Caki2 (cell line): ENCODE data around the gene PASK. TPM values are rescaled to one million over a fixed set of nuclear protein-coding genes. Genes with fewer than 3 reads are reported as not detected.

Experiments
- DNase-seq: peaks from one replicate; pipeline ENCODE4 v3.0.0-alpha.2; 2015; ENCODE audit warnings: low read depth
- in situ Hi-C: cut with HindIII; loops from 2 replicates; pipeline ENCODE4 v1.10.0; 2016; ENCODE audit warnings: low sequenced_read_pairs, low pct_unique_long_range_greater_than_20kb, mixed read lengths
- total RNA-seq: library from RNA; depleted of rRNA; stranded (reverse); fragments of >200 nt; shearing (Covaris generic); gene quantifications from 2 replicates; pipeline ENCODE4 v1.2.3, GENCODE V29; 2014; ENCODE audit warnings: low replicate concordance

Gene PASK
- total RNA-seq, 1 experiment from 2014 or later, result 6.9 TPM

DNA sequence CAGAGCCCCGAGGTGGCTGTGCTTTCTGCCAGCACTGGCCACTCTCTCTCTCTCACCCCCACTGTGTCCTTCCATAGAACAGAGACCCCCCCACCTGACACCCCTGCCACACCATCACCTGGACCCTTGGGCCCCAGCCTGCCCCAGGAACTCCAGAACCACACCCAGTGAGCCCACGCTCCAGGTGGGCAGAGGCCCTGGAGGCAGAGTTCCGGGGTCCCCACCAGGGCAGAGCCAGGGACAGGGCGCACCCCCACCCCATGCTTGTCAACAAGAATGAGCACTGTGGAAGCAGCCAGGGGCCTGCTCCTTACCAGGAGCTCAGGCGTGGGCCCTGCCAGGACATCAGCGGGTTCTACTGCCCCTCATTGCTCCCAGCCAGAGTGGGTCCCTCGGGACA is 14.6 kb downstream of the PASK start:
- in situ Hi-C loops, result no loop called here
- no peak for DNase-seq

DNA sequence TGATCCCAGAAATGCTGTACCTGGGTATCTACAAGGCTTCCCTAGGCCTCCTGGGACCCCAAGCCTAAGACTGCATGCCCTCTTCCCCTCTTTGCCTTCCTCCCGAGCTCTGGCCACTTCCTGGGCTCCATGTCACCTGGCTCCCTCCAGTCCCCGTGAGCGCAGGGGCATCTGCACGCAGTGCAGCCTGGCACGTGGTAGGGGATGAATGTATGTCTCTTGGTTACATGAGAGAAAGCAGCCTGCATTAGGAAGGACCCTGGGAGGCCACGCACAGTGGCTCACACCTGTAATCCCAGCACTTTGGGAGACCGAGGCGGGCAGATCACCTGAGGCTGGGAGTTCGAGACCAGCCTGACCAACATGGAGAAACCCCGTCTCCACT is 15.8 kb downstream of the PASK start:
- DNase-seq, result no peak
- in situ Hi-C loops, result no loop called here

DNA sequence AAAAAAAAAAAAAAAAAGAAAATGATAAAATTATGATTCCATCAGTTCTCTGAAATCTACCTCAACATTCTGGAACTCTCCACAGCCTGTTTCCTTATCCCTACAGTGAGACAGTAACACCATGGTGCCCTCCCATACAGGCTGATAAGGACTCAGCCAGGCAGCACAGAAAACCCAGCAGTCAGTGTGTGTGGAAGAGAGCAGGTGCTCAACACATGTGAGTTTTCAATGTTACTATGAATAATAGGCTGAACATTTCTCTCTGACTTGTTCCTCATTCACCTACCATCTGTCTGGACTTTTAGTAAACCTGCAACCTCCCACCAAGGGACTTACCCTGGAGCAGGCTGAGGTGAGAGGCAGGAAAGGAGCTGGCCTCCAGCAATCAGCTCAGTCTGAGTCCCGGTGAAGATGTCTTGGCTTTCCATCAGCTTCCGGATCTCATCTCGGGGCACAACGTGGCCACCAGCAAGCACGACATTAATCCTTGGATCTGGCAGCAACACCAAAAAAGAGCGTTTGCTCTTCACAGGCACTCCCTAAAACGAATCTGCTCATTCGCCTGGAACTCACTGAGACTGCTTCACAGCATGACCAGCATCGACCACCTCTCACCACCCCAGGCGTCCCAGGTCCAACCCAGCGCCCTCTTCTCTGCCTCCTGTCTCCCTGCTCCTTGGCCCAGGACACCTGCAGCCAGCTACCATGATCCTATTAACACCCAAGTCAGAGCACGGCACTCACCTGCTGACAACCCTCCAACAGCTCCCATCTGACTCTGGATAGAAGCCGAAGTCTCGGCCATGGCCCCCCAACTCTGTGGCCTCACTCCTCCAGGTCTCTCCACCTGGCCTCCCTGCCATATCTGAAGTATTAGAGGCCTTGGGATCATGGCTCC is 16.5 kb downstream of the PASK start:
- in situ Hi-C loops, result no loop called here
- DNase-seq, result no peak

DNA sequence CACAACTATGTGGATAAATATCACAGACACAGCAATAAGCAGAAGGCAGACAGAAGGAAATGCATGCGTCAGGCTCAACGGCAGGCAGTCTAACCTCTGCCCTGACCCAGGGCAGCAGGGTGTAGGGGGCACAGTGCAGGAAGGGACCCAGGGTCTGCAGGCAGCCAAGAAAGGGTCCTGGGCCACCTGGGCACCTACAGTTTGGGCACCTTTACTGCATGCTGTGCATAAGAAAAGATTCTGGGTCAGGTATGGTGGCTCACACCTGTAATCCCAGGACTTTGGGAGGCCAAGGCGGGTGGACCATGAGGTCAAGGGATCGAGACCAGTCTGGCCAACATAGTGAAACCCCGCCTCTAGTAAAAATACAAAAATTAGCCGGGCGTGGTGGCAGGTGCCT is 17.7 kb downstream of the PASK start:
- in situ Hi-C loops, result no loop called here
- DNase-seq, result no peak

DNA sequence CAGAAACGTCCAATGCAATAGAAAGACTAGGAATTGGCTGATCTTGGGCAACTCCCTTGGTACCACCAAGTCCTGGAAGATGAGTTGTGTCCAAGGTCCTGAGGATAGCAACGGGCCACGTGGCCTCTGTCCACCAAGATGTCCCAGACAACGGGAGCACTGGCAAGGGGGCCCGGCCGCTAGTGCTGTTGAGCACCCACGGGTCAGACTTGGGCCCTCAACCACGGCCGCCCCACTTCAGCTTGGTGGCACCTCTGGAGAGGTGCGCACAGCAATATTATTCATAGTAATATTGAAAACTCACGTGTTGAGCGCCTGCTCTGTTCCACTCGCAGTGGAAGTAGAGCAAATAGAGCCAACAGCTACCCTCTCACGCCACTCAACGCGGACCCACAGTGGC is 19.0 kb downstream of the PASK start:
- in situ Hi-C loops, result no loop called here

DNA sequence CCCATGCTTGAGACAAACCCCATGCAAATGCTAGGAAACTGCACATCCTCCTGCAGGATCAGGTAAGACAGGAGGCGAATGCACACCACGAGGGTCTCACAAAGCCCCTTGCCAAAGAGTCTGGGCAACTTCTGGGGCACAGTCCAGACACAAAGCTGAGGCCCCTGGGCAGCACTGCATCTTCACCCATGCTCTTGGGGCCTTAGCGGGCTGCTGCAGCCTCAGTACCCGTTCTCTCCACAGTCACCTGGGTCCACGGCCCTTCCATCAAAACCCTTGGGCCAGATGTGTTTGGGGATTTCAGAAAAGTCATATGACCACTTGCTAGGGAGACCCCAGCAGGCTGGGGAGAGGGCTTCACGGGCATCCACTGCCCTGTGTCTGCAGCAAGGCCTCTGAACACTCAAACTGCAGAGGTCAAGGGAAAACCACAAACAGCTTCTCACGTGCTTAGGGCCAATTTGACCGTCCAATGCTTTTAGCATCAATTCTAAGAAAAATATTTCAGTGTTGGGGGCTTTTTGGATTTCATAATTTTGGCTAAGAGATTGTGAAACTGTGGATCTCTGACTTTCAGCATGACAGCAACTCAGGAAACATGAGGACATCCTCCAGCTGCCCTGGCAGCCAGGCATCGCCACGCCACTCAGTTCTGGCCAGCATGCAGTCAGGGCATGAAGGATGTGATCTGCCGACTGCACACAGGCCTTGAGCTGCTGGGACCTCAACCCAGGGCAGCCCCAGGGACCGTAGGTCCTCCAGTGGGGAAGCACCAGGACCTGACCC is 20.0 kb downstream of the PASK start:
- DNase-seq, result no peak
- in situ Hi-C loops, result no loop called here

More for the DNA sequence above, 19.0 kb downstream of the PASK start:
- DNase-seq, result no peak

DNA sequence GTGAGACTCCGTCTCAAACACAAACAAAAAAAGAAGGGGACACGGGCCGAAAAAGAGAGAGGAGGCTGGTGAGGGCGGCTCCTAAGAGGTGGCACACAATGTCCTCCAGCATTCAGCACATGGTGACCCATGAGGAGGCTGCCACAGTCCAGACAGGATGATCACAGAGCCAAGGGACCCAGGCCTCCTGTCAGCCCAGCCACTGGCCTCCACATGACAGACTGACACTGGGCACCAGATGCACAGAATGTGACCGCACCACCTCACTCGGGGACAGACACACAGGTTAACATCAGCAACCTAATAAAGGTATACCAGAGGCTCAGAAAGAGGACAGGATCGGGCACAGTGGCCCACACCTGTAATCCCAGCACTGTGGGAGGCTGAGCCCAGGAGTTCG is 21.0 kb downstream of the PASK start:
- in situ Hi-C loops, result no loop called here
- DNase-seq, result no peak

DNA sequence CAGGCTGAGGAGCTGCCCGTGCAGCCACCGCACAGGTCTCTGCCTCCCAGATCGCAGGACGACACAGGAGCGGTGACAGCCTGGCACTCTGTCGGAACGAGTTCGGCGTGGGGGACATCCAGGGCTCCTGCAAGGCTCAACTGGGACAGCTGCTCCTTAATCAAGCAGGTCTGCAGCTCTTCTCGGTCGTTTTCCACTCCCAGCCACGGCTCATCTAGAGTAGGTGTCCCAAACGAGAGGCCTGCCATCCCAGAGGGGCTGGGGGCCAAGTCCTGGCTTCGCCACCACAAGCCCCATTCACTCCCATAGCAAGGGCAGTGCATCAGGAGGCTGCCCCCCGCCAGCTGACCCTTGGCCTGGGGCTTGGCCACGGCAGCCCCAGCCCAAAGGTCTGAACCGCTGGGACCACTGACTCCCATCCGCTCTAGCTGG is 22.5 kb downstream of the PASK start:
- in situ Hi-C loops, result no loop called here
- no peak for DNase-seq

DNA sequence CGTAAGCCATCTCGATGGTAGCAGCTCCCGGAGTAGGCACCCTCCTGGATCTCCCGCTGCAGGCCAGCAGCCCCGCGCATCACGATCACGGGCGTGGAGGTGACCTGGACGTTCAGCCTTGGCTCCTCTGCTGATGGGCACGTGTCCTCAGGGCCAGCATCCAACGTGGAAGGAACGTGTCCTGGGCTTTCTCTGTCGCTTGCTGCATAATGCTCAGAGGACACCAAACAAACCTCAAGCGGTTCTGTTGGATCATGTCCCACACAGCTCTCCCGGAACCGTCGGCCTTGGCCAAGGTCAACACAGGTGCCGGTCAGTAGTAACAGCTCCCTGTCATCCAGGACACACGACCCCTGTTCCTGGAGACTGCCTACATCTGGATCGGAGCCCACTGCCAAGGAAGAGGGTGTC is 23.1 kb downstream of the PASK start:
- in situ Hi-C loops, result no loop called here

DNA sequence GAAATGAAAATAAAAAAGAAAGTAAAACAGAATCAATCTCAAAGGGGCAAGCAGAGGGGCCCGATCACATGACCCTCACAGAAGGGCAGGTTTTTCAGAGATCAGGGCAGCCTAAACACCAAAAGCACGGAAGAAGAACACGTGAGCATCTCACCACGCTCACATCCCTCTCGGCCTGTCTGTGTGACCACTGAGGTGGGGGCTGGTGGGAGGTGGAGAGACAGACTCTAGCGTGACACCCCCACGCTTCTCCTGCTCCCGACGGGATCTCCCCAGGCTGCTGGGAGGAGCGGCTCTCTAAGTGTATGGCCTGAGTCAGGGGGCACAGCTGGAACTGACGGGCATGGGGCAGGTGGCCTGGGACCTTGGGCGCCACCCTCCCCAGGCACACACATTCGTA is 23.6 kb downstream of the PASK start:
- DNase-seq, result no peak
- in situ Hi-C loops, result no loop called here

More for the DNA sequence above, 23.1 kb downstream of the PASK start:
- no peak for DNase-seq

DNA sequence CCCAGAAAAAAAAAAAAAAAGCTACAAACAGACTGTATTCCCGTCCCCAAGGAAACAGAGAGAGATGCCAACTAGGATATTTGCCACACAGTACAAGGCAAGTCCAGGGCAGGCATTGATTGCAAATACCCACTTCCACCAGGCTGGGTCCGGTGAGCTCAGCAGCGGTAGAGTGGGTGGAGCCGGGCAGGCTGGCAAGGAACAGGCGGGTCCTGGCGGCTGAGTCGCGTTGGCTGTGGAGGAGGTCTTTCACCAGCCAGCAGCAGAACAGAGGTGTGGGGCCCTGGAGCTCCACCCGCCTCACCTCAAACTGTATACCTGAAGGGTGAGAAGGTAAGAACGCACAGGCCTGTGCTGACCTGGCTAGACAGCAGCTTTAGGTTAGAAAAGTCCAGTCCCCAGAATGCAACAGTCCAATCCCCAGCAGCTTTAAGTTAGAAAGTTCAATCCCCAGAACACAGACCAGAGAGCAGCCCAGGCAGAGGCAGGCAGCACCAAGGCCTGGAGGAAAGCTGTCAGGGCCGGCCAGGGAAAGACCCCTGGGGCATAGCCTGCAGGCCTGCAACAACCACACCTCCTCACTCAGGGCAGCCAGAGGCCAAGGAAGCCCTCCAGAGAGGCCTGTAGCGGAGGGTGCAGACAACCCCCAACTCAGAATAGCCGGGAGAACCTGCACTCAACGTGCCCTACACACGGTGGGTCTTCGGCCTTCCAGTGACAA is 25.3 kb downstream of the PASK start:
- no peak for DNase-seq
- in situ Hi-C loops, result no loop called here

DNA sequence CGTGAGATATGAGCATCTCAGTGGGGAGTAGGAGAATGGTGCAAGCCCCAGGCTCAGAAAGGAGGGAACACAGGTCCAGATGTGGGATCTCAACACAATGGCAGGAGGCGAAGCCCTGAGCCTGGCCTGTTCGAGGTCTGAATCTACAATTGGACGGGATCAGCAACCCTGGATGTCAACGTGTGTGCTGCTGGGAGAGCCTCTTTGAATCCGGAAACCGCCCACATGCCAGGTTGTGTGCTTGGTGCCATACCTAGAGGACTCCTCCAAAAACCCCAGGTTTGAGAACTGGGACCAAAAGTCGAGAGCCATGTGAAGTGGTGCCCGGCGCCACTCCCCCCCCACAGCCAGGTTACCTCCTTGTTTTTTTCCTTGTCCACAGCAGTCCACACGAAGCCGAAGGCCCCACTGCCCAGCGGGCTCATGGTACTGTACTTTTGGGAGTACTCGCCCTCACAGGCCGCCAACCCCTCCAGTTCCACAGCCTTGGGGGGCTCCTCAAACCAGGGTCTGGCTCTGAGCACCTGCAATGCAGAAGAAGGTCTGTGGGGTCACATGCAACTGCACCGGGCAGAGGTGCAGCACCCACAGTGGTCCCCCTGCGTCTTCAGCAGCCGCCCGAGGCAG is 26.8 kb downstream of the PASK start:
- no peak for DNase-seq
- in situ Hi-C loops, result no loop called here

DNA sequence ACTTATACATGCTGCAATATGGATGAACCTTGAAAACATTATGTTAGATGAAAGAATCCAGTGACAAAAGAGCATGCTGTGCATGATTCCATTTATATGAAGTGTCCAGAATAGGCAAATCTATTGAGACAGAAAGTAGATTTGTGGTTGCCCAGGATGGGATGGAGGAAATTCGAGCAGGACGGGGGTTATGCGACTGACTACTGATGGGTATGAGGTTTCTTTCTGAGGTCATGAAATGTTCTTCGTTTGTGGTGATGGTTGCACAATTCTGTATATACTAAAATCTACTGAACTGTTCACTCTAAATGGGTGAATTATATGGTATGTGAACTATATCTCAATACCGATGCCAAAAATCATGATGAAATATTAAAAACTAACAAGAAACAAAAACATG is 28.3 kb downstream of the PASK start:
- DNase-seq, result no peak
- in situ Hi-C loops, result no loop called here

DNA sequence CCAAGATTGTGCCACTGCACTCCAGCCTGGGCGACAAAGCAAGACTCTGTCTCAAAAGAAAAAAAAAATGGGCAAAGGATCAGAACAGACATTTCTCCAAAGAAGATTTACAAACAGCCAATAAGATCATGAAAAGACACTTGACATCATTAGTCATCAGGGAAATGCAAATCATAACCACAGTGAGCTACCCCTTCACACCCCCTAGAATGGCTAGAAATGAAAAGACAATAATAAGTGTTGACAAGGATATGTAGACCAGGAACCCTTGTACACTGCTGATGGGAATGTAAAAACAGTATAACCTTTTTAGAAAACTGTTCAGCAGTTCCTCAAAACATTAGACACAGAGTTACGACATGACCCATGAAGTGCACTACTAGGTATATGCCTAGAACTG is 28.8 kb downstream of the PASK start:
- in situ Hi-C loops, result no loop called here
- no peak for DNase-seq

DNA sequence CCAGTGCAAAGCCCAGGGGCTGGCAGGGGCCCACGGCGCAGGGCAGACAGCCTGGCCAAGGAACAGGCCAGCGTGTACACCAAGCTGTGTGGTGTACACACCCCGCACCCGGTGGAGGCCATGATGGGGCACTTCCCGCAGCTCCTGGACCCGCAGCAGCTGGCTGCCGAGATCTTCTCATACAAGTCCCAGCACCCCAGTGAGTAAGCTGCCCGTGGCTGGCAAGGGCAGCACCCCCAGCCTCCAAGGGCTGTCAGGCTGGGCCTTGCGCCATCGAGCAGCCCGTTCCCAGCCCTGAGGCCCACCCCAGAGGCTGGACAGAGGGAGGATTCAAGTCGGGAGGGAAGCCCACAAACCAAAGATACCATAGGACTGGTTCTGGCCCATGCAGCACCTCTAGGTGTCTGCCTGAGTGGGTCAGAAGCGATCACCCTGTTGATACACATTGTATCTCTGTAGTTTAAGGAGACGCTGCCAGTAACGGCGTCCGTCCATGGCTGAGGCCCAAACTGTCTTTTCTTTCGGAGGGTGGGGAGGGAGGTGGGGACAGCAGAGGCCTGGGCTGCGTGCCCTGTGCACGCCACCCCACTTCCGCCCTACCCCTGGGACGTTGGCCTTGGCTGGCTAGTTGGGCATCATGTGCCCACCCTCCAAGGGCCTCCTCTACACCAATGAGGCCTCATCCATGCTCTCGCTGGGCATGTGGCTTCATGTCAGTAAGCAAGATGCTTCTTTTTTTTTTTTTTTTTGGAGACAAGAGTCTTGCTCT is 30.4 kb downstream of the PASK start:
- in situ Hi-C loops, result no loop called here

DNA sequence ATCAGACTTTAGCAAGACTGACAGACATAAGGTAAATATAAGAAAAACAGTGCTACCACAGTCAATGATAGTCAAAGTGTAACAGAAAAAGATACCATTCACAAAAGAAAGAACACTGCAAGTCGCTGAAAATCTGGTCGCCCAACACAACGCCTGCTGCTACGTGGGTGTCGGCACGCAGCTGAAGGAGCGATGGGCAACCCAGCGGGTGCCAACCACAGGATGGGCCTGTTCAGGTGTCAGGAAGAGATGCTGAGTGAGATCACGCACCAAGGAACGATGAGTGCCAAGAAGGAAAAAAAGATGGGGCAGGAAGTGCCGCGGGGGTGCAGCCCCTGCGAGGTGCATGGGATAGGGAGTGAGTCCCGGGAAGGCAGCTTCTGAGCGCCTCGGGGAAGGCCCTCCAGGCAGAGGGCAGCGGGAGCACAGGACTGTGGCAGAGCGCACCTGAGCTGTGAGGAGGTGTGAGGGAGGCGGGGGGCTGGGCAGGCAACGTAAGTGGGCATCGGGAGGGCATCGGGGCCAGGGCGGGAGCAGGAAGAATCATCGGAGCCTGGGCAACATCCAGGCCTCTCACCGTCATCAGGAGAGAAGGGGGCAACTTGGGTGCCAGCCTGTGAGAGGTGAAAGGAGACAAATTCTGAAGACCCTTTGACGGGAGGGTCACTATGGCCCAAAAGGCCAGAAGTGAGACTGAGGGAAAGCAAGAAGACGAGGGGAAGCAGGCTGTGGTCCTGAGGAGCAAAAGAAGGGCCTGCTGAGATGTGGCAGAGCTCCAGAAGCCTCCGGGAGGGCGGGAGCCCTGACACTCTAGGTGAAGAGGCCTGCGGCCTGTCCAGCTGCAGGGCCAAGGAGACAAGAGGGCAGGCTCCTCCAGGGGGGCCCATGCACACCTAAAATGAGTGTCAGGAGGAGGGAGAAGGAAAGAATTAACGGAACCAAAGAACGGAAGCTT is 32.4 kb downstream of the PASK start:
- no peak for DNase-seq
- in situ Hi-C loops, result no loop called here

More for the DNA sequence above, 30.4 kb downstream of the PASK start:
- no peak for DNase-seq

DNA sequence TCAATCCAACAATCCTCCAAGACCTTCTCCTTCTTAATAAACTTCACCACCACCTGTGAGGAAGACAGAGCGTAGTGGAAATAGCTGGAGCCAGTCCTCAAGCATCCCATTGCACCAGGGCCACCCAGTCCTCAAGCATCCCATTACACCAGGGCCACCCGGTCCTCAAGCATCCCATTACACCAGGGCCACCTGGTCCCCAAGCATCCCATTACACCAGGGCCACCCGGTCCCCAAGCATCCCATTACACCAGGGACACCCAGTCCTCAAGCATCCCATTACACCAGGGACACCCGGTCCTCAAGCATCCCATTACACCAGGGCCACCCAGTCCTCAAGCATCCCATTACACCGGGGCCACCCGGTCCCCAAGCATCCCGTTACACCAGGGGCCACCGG is 33.9 kb downstream of the PASK start:
- DNase-seq, result no peak
- in situ Hi-C loops, result no loop called here
